HL-60 (cell line): ENCODE measurements around the gene ABHD11.

ENCODE experiments used
- DNase-seq, 2 experiments: peaks; one replicate each; pipeline ENCODE4 v3.0.0-alpha.2; 2010 to 2020; ENCODE audit warnings: low read depth in 1 of 2, low spot score in 1 of 2
- H3K27ac ChIP-seq: fragments of 250-450 bp; sonication (Bioruptor Pico); replicated peaks from 2 replicates; pipeline ENCODE4 v1.5.1; 2020; ENCODE audit warnings: mild to moderate bottlenecking, moderate library complexity
- H3K27me3 ChIP-seq: fragments of 250-450 bp; sonication (Bioruptor Pico); 2 replicates; pipeline ENCODE4 v1.5.1; 2021; ENCODE audit warnings: mild to moderate bottlenecking, moderate library complexity; ENCODE audit not compliant: insufficient read depth, poor library complexity, severe bottlenecking
- H3K4me3 ChIP-seq: replicated peaks from 2 replicates; pipeline ENCODE4 v1.5.1; 2011; ENCODE audit warnings: mild to moderate bottlenecking, control low read depth, low read length; ENCODE audit not compliant: insufficient read depth
- GABPA ChIP-seq: IDR thresholded peaks from 2 replicates; pipeline ENCODE4 v1.6.1; 2012; ENCODE audit warnings: low read depth
- POLR2AphosphoS5 ChIP-seq: IDR thresholded peaks from 2 replicates; pipeline ENCODE4 v1.6.1; 2012; ENCODE audit warnings: low read depth
- SPI1 ChIP-seq: IDR thresholded peaks from 2 replicates; pipeline ENCODE4 v1.6.1; 2012; ENCODE audit warnings: low read depth, mild to moderate bottlenecking, borderline replicate concordance
- TF ChIP-seq, protein P1 (sequence below): IDR thresholded peaks from 2 replicates; pipeline ENCODE4 v1.6.1; 2012; ENCODE audit warnings: low read depth; ENCODE audit not compliant: insufficient replicate concordance
- TF ChIP-seq, protein P2 (sequence below): IDR thresholded peaks from one replicate; pipeline ENCODE4 v1.5.1; 2011; ENCODE audit warnings: low read length, control low read depth, inconsistent platforms; ENCODE audit not compliant: insufficient read depth

Gene ABHD11

DNA sequence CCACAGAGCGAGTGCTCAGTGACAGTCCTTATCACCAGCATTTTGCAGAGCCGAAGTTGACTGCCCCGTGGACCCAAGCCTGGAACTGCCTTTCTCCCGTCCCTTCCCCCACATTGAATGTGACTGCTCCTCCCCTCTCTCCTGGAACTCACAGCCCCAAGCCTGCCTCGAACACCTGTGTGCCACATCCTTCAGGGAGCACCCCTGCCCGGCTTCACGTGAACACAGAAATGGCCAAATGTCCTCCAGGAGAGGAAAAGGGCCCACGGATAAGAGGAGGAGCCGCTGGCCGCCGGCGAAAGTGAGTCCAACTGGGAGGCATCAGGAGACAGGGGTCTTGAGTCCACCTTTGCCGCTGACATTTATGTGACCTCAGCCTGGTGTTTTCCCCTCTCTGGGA is 35.4 kb downstream of the ABHD11 start:
- H3K4me3 ChIP-seq = no peak overlapping the region
- H3K27ac ChIP-seq = no peak overlapping the region
- TF ChIP-seq, protein P1, sequence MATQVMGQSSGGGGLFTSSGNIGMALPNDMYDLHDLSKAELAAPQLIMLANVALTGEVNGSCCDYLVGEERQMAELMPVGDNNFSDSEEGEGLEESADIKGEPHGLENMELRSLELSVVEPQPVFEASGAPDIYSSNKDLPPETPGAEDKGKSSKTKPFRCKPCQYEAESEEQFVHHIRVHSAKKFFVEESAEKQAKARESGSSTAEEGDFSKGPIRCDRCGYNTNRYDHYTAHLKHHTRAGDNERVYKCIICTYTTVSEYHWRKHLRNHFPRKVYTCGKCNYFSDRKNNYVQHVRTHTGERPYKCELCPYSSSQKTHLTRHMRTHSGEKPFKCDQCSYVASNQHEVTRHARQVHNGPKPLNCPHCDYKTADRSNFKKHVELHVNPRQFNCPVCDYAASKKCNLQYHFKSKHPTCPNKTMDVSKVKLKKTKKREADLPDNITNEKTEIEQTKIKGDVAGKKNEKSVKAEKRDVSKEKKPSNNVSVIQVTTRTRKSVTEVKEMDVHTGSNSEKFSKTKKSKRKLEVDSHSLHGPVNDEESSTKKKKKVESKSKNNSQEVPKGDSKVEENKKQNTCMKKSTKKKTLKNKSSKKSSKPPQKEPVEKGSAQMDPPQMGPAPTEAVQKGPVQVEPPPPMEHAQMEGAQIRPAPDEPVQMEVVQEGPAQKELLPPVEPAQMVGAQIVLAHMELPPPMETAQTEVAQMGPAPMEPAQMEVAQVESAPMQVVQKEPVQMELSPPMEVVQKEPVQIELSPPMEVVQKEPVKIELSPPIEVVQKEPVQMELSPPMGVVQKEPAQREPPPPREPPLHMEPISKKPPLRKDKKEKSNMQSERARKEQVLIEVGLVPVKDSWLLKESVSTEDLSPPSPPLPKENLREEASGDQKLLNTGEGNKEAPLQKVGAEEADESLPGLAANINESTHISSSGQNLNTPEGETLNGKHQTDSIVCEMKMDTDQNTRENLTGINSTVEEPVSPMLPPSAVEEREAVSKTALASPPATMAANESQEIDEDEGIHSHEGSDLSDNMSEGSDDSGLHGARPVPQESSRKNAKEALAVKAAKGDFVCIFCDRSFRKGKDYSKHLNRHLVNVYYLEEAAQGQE = no peak
- no peak for TF ChIP-seq SPI1
- TF ChIP-seq GABPA = no peak
- TF ChIP-seq, protein P2, sequence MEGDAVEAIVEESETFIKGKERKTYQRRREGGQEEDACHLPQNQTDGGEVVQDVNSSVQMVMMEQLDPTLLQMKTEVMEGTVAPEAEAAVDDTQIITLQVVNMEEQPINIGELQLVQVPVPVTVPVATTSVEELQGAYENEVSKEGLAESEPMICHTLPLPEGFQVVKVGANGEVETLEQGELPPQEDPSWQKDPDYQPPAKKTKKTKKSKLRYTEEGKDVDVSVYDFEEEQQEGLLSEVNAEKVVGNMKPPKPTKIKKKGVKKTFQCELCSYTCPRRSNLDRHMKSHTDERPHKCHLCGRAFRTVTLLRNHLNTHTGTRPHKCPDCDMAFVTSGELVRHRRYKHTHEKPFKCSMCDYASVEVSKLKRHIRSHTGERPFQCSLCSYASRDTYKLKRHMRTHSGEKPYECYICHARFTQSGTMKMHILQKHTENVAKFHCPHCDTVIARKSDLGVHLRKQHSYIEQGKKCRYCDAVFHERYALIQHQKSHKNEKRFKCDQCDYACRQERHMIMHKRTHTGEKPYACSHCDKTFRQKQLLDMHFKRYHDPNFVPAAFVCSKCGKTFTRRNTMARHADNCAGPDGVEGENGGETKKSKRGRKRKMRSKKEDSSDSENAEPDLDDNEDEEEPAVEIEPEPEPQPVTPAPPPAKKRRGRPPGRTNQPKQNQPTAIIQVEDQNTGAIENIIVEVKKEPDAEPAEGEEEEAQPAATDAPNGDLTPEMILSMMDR = no peak
- no peak for TF ChIP-seq POLR2AphosphoS5
- DNase-seq = no peak
- H3K27me3 ChIP-seq = no peaks in the 10 kb centered on the region

DNA sequence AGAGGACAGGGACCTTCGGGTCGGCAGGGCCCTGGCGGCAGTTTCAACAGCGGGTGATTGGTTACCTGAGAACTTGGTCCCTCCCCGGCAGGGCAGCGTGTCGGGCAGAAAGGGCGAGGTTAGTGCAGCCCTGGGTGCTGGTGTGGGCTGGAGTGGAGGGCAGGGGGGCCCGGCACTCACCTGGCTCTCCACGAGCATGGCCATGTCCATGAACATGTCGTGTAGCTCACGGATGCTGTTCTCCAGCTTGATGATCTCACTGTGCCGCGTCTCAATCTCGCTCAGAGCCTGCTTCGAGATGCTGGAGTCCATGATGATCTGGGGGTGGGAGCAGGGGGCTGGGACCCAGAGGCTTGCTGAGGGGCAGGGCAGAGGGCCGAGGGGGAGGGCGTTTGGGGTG is 35.9 kb downstream of the ABHD11 start:
- no peak for DNase-seq
- TF ChIP-seq, protein P2 = no peak
- TF ChIP-seq POLR2AphosphoS5 (no peak), SPI1 (no peak), GABPA (no peak)
- TF ChIP-seq, protein P1 = no peak
- H3K4me3 ChIP-seq = no peak overlapping the region
- H3K27me3 ChIP-seq = no peaks in the 10 kb centered on the region
- H3K27ac ChIP-seq = no peak overlapping the region

DNA sequence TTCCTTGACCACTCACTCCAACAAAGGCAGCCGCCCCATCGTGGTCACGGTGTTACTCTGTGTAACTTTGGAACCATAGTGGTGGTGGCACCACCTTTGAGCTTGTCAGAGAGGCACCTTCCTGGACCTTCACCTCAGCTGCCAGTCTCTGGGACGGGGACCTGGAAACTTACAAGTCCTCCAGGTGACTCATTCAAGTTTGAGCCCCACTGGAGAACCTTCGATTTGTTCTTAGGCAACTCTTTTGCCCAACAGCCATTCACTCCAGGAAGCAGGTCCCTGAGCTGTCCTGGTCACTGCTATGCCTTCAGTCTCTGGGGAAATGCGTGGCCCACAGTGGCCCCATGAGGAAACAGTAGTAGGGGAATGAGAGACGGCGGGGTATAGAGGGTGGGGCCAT is 36.4 kb downstream of the ABHD11 start:
- Histone ChIP-seq H3K4me3 (no peak overlapping the region), H3K27ac (no peak overlapping the region), H3K27me3 (no peaks in the 10 kb centered on the region)
- DNase-seq = no peak
- TF ChIP-seq, protein P1 = no peak
- TF ChIP-seq POLR2AphosphoS5 (no peak), GABPA (no peak), SPI1 (no peak)
- TF ChIP-seq, protein P2 = no peak
